Measurements from ENCODE around the gene PCNX1.
"Not testable (repeated sequence)": the region's sequence is repeated elsewhere in the genome, so short reads cannot be mapped to it uniquely, and the experiment has no call there.

The PCNX1 gene

DNA sequence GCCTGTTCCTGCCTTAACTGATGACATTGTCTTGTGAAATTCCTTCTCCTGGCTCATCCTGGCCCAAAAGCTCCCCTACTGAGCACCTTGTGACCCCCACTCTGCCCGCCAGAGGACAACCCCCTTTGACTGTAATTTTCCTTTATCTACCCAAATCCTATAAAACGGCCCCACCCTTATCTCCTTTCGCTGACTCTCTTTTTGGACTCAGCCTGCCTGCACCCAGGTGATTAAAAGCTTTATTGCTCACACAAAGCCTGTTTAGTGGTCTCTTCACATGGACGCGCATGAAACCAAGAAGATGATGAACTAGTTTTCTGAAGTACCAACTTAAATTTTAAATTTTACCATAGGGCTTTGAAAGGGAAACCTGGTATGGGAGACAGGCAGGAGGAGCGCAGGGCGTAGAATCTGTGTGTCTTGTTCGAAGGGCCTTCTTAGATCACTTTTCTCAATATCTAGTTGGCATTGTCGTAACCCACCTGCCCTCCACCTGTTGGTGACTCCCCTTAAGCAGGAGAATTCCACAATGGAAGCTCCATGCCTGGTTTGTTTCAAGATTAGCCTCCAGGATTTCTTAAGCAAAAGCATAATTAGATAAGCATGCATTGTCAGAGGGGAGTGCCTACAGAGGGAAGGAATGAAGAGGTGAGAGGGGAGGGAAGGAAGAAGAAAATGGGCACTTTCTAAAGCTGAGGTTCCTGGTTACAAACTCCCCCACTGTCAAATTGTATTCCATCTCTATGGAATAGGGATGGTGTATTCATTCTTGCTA lies 222.6 kb downstream of the PCNX1 start:
- not testable (repeated sequence) for DNase-seq (ENCODE audit: low read depth)

DNA sequence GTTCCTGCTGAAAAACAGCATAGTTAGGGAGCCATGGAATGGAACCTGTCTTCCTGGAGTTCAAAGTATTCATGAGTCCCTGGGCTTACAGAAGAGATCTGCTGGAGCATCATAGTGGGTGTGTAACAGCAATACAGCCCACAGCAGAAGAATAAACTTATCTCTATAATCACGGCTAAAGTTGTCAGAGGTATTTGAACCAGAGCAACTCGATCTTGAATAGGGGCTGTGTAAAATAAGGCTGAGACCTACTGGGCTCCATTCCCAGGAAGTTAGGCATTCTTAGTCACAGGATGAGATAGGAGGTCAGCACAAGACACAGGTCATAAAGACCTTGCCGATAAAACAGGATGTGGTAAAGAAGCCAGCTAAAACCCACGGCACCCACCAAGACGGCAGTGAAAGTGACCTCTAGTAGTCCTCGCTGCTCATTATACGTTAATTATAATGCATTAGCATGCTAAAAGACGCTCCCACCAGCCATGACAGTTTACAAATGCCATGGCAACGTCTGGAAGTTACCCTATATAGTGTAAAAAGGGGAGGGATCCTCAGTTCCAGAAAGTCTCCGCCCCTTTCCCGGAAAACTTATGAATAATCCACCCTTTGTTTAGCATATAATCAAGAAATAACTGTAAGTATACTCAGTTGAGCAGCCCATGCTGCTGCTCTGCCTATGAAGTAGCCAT lies 223.4 kb downstream of the PCNX1 start:
- no peak for DNase-seq (ENCODE audit: low read depth)

DNA sequence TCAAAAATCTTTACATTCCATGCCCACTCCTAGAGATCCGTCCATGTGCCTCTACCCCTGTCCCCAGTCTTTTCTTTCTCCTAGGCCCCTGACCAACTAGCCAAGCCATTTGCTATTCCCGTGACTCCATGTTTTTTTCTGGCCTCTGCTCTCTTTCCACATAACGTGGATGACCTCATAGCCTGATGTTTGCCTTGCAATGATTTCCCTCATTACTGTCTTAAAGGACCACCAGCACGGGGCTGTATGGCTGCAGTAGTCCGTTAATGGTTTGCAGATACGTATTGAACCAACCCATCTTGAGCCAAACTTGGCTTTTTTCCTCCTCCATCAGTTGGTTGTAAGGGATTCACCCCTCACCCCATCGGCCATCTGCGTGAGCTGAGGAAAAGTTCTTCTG lies 226.0 kb downstream of the PCNX1 start:
- no peak for DNase-seq (ENCODE audit: low read depth)

DNA sequence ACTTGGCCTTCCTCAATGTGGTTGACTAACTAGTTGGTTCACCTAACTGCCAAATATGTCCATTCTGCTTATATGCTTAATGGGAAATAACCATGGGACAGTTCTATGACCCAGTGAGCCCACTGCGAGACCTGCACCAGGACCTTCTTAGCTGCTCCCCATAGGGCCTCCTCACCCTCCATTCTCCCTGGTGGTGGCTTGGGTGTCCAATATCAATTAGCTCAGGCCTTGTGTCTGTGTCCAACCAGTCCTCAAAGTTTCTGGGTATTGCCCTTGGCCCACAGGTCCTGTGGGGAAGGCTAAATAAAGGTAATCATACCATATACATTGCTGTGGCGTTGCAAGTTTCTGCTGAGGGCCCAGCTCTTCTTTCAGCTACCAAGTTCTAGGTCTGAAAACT lies 228.2 kb downstream of the PCNX1 start:
- no peak for DNase-seq (ENCODE audit: low read depth)

DNA sequence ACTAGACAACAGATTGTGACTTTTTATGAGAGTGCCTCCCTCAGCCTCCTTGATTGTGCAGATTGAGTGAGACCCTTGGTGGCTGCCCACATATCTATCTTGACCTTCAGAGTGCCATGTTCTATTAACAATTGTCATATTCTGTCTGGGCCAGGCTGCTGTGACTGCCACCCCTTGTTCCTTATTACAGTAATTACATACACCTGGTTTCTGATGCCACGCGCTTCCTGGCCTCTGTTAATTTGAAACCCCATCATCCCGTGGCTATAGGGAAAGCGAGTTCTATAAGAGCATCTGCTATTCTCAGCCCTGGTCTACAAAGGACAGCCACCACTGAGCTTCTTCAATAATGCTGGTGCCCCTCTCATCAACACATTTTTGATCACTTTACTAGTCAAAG lies 228.7 kb downstream of the PCNX1 start:
- no peak for DNase-seq (ENCODE audit: low read depth)

DNA sequence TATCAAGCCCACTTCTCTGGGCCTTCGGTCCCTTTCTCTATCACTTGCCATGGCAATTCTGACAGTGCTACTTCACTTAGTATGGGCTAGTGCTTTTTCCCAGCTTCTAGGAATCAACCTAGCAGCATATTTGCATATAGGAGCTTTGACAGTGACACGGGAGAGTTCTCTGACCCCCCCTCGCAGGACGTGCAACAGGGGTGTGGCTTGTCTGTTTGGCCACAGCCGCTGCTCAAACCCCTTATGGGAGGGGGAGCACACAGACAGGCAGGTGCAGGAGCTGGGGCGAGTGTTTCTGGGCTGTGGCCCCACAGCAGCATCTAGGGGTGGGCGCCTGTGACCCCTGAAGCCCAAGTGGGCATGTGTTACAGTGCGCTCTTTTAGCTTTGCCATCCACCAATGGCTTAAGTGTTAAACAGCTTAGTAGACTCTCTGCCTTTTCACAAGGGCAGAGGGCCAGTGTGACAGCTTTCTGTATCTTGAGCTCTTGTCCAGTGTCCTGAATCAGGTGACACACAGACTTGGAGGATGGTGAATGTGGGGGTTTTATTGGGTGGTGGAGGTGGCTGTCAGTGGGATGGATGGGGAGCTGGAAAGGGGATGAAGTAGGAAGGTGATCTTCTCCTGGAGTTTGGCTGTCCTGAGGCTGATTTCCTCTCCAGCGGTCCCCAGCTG lies 229.3 kb downstream of the PCNX1 start:
- no peak for DNase-seq (ENCODE audit: low read depth)

DNA sequence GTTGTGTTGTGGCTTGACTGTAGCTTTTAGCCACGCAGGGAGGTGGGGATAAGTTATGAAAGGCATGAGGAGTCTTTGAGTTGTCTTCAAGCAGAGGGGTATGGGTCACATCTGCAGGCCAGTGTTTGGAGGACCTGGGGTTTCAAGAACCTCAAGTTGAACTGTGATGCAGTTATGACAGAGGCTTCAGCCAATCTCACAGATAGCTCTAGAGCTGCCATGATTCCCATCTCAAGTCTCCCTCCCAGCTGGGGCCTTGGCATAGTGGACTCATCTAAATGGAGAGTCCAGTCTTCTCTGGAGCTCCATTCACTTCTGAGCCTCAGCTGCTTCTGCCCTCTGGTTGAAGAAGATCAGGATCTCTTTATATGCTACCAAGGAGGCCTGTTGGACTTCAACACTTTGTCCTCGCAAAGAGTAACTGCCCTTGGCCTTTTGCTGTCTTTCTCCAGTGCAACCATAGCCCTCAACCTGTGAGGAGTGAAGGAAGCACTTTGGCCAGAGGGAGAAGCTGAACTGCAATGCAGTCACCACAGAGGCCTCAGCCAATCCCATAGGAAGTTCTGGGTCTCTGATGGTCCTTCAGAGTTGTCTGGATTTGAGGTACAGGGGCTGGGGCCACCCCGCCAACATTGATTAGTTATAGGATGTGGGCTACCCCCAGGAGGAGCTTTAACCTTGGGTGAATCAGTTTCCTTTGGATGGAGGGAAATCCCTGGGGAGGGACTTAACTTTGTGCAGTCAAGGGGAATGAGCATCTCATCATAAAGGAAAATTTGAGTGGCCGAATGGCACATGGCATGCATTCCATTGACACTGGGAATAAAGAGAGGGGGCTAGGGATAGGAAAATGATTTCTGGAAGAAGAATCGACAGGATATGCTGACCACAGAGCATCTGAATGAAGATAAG lies 230.5 kb downstream of the PCNX1 start:
- DNase-seq (ENCODE audit: low read depth) = no peak

DNA sequence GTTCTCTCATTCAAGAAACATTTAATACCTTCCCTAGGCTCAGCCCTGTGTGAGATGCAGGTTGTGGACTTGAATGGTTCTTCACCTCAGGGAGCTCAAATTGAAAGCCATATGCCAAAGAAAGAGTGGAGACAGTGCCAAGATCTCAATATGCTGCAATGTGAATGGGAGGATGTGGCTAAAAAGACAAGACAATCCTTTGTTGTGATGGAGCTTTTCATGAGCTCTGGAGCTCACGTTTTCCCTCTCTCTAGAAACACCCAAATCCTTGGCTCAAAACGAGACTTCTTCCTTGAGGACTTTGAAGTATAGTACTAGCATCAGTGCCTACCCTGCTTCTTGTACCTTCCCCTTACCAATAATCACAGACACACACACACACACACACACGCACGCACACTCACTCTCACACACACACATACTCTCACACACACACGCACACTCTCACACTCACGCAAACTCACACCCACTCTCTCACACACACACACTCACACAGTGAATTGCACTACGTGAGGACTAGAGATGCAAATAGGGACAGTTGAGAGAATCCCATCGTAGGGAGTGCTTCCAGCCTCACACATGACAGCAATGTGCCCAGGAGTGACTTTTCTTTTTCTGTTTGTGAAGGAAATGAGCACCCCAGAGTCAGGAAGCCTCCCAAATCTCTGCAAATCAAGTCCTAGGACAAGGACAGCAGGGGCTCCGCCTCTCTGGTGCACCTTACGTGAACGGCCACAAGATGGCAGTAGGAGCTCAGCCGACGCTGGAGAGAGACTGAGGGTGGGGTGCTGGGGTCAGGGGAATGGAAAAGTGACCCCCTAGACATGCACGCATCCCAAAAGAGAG lies 231.4 kb downstream of the PCNX1 start:
- no peak for DNase-seq (ENCODE audit: low read depth)

DNA sequence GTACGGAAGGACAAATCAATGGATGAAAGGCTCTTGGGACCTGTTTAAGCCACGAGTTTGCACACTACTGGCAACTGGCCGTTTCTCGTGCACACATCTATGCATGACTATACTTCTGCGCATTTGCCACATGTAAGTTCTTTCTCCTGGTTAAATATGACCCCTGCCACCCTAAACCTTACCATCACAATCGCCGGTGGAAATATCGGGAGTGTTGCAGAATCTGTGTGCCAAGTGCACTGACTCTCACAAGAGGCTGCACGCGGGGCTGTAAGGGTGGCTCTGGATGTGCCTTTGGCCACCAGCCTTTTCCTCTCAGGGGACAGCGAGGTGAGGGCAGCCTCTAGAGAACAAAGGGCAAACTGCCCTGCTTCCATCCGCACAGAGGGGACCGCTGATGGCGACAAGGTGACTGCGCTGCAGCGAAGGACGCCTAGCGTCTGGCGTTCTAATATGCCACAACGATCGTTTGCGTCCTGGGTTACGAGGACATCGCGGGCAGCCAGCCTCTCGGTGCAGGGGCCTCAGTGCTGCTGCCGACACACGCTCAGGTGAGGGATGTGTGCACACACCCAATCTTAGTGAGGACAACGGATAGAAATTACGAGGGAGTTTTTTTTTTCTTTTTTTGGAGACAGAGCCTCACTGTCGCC lies 232.2 kb downstream of the PCNX1 start:
- no peak for DNase-seq (ENCODE audit: low read depth)

DNA sequence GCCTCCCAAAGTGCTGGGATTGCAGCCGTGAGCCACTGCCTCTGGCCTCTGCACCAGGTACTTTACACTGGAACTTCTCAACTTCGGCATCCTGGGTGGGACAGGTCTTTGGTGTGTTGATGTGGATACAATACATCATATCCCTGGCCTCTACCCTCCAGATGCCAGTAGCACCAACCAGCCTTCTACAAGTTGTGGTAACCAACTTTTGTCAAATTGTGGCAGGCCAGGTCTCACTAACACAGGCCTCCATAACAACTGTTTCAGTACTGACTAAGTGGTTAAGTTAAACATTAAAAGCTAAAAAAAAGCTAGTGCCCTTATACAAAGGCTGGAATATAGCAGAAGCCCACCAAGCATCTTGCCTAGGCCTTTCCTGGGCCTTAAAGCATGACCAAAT lies 232.9 kb downstream of the PCNX1 start:
- DNase-seq (ENCODE audit: low read depth) = no peak

DNA sequence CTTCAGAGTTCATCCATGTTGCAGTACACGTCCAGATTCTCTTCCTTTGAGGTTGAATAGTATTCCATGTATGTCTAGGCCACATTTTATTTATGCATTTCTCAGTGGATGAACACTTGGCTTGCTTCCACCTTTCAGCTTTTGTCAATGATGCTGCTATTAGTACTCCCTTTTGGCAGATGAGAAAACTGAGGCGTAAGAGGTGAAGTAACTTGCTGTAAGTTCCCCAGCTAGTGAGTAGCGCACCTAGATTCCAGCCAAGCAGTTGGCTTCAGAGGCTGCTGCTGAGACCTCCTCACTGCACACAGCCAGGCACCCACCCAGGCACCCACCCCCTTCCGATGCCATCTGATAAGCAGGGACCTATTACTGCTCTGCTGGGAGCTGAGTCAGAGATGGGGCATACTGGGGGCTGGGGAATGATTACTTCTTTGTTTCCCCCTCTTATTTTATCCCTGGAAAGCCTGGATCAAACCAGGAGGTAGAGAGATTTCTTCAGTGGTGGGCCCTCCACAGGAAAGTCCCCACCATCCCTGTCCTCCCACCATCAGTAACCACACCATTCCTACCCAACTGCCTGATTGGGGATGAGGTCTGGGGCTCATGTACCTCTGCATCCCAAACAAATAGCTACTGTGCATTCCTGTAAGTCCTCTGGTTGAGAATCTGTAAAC lies 234.6 kb downstream of the PCNX1 start:
- DNase-seq (ENCODE audit: low read depth) = no peak

DNA sequence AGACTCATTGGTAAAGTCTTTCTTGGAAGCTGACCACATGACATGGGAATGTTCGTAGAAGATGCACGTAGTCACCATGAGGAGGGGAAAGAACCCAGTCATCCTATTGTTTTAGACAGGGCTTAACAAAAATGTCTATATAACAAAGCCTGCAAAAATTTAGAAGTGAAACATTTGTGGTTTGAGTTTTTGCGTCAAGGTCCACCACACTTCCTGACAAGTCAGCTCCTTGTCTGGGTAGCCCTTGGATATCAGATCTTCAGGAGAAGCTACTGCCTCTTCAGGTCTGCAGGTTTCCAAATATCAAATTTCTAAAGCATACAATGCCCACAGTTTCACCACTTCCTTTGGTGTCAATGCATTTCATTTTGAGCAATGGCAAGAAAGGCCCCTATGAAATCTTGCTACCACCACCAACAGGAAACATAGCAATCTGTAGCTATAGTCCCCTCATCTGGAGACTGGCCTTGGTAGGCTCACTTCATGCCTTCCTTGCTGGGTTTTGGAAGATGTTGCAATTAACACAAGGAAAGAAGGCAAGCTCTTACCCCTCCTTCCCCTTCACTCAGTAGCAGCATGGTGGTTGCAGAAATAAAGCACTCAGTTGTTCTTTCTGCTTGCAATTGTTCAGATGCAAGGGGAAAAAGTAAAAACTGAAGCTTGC lies 235.2 kb downstream of the PCNX1 start:
- peak; percentile 96 for DNase-seq (ENCODE audit: low read depth)

DNA sequence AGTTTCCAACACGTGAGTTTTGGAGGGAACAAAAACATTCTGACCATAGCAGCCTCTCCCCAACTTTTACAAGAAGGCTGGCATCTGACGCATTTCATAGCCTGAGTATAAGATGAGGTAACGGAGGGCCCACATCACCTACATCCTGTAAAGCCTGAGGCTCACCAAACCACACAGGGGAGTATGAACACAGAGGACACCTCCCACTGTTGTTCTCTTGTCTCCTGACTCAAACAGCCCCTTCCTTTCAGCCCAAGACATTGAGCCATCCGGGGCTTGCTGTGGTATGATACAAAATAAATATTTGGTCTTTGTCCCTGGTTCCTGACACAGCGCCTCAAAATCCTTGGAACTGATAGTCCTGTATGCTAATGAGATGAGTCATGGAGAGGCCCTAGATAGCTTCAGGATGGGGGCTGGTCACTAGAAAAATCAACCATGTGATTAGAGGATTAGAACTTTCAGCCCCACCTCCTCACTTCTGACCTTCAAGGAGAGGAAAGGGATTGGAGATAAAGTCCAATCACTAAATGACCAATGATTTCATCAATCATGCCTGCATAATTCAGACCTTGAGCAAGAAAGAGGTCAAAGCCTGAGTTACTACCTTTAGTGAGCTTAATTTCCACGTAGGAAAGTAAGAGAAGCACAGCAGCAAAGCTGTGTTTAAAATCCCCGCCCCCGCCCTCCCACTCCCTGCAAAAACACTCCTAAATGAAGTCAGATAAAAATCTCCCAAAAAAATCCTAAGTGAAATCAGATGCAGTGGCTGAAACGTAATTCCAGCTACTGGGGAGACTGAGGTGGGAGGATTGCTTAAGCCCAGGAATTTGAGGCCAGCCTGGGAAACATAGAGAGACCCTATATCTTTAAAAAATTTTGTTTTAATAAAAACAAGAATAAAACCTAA lies 236.4 kb downstream of the PCNX1 start:
- peak; percentile 56 for DNase-seq (ENCODE audit: low read depth)

DNA sequence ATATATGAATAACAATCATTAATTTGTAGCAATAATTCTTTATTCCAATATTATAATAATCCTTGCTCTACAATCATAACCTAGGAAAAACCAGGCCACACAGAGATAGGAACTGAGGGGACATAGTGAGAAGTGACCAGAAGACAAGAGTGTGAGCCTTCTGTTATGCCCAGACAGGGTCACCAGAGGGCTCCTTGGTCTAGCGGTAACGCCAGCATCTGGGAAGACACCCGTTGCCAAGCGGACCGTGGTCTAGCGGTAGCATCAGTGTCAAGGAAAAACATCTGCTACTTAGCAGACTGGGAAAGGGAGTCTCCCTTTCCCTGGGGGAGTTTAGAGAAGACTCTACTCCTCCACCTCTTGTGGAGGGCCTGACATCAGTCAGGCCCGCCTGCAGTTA lies 240.1 kb downstream of the PCNX1 start:
- DNase-seq (ENCODE audit: low read depth) = not testable (repeated sequence)

DNA sequence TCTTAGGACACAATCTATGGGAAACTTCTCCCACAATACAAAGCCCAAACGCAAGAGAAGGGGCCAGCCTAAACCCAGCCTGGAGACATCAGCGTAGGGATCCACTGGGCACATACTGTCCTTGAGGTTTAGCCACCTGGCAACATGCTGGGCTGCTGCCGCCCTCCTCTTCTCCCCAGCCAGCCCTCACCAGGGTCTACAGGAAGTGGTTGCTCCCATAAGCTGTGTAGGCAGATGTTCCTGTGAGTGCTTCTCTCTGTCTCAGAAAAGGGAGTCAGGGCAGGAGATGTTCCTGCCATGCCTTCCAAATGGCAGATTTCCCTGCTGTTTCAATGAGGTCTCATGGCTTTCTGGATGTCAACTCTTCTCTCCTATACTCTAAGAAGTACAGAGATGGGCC lies 241.4 kb downstream of the PCNX1 start:
- DNase-seq (ENCODE audit: low read depth) = no peak

DNA sequence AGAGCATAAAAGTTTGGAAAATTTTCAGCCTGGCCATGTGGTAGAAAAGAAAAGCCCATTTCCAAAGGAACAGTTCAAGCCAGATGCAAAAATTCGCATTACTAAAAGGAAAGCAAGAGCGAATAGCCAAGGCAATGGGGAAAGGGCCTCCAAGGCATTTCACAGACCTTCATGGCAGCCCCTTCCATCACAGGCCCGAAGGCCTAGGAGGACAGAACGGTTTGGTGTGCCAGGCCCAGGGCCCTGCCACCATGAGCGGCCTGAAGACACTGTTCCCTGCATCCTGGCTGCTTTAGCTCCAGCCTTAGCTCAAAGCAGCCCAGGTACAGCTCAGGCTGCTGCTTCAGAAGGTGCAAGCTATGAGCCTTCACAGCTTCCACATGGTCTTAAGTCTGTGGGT lies 243.5 kb downstream of the PCNX1 start:
- DNase-seq (ENCODE audit: low read depth) = no peak

DNA sequence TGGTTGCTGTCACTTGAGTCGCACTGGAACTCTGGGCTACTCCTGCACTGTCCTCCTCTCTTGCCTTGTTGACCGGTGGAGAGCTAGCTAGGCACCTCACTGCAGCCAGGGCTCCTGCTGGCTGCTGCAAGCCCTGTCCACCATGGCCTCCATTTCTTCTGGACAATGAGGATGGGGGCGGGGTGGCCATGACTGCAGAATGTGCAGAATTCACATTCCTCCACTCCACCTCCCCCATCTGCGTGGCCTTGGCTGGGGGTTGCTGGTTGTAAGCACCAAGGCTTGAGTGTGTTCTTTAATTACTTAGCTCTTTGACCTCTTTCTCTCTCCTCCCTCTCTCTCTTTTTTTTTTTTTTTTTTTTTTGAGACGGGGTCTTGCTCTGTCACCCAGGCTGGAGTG lies 248.5 kb downstream of the PCNX1 start:
- no peak for DNase-seq (ENCODE audit: low read depth)

DNA sequence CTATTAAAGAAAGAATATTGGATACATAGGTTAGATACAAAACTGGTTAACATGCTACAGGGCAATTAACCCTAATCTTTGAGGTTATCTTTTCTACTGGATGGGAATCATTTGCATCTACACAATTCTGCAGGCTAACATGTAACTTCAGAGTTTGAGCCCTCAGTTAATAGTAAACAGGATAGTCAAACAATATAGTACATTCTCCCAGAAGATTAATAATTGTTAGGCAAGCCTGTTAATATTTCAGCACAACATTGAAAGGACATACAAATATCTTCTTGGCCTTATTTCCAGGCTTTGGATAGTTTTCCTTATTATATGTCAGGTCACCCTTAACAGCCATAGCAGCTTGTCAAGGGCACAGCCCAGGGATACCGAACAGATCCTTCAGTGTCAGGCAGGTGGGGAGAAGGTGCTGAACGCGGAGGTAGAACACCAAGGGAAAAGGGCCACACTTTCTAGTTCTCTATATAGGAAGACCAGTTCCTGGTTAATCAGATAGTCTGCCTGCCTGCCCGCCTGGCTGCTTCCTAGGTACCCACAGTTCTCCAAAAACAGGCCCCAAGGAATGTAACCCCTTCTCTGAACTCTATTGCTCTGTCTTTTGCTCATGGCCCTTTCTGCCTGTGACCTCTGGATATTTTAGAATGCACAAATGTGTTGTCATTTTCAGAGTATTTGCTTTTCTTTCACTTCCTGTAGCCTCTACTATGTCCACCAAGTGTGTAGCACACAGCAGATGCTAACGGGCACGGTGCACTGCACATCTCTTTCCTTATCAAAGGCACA lies 256.0 kb downstream of the PCNX1 start:
- no peak for DNase-seq (ENCODE audit: low read depth)
